NCI-H187 treated with DMSO at 0.1 percent for 48 hours (cell line): ENCODE data around the gene PJA1.

ENCODE experiments used
- DNase-seq: peaks from one replicate; lab custom pipeline; 2025; lab: John Stamatoyannopoulos, UW

The PJA1 gene

GRCh38 chrX:69142788-69143469 is 22.3 kb downstream of the PJA1 start:
- DNase-seq = no peak

DNA sequence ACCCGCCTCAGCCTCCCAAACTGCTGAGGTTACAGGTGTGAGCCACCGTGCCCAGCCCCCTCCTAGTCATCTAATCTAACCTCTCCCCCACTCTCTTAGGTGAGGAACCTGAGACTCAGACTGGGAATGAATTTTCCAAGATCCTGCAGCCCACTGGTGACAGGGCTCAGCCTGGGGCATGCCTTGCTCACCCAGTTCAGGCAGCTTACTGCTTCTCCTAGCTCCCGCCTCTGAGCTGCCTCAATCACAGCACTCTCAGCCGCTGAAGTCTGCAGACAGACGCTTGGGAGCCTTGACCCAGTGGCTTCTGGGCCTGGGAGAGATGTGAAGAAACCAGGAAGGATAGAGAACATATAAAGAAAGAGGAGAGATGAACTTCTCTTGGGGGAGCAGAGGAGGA is 24.4 kb downstream of the PJA1 start:
- DNase-seq = no peak

GRCh38 chrX:69139516-69139915 is 25.7 kb downstream of the PJA1 start:
- DNase-seq = no peak

DNA sequence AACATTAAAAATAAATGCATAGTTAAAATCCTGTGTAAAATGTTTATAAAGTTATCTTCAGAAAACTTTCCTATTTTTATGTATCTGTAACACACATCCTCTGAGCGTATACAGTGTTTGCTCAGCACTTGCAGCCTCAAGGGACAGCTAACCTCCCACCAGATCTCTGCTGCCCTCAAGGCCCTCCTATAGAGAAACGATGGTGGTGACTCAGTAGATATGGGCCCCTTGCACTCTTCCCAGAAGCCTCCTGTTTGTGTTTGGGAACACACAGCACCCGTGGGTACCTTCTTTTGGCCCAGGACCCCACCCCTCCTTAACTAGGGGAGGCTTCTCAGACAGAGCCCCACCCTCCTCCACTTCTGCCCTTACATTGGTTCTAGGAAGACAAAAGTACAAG is 26.7 kb downstream of the PJA1 start:
- DNase-seq = no peak

DNA sequence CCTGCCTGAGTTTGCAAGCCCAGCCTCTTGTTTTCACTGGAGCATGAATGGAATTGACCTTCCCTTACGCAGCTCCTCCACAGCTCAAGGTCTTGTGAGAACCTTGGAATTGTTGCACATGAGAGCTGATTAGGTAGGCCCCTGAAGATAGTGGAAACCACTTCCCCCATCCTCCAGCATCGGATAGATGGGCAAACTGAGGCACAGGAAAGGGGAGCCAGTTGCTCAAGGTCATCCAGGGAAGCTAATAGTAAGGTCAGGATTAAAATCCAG is 27.2 kb downstream of the PJA1 start:
- DNase-seq = no peak

DNA sequence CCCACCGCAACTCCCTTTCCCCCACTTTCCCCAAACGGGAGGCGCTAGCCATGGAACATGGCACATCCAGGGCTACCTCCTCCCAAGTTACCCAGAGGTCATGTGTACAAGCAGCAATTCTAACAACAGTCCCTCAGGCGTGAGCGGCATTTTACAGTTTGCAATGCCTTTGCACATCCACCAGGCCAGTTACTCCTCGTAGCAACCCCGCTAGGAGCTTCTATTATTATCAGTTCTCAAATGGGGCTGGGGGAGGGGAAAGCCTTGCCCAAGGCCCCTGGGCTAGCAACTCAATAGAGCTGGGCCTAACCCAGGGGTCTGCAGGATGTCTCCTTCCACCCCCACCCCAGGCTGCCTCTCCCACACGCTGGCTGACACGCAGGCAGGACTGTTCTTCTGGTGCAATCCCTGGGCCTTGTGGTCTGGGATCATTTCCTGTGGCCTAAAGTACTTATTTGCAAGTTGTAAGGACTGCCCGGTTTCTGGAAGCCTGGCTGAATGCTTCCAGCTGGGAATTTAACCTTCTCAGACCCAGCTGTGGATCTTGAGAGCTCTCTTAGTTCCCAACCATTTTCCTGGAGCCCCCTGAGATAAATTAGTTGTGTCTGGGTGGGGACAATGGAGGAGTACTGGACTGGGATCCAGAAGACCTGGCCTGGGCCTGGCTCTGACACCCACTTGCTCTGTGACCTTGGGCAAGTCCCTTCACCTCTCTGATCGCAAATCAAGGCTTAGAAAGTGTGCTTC is 27.7 kb downstream of the PJA1 start:
- DNase-seq = no peak

DNA sequence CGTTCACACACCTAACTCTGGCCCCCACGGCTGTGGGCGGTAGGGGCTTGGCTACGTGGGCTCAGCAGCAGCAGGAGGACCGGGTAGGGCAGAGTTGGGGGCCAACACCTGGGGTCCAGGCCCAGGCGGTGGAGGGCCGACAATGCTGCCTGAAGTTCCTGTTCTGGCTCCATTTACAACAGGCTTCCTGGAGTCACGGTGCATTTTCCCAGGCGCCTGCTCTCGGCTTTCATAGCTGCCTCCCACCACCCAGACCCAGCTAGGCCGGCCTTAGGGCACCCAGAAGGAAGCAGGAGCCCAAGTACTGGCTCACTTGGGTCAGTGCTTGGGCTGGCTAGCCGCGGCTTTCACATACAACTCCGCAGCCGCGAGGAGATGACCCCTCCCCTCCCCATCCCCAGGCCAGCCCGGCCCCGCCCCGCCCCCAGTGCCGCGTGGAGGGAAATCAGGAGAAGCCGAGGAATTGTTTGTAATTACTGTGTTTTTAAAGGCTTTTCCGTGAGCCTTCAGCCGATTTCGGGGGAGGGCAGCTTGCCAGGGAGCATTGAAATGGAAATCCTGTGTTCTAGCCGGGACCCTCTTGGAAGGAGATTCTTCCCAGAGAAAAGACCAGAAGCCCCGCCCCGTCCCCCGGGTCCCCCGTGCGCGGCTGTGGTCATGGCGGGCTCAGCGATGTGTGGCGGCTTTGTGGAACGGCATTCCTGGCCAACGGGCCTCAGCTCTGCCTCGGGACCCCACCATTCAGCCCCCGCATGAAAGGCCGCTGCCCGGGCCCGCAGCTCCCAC is 28.5 kb downstream of the PJA1 start:
- DNase-seq = no peak

GRCh38 chrX:69133921-69134542 is 31.2 kb downstream of the PJA1 start:
- DNase-seq = no peak

DNA sequence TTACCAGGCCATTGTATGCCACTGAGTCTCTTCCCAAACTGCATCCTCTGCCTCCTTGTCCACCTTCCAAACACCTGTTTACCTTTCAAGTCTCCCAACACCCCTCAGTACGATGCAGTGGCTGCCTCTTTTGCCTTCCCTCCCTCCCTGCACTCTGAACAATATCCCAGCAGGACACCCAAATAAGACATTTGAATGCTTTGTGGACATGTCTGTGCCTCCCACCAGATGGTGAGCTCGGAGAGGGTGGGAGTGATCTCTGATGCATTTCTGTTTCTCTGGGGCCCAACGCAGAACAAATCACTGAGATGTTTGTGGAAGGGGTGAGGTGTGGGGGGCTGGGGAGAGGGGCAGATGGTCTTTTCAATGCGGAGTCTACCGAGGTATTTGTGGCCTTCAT is 33.4 kb downstream of the PJA1 start:
- DNase-seq = no peak

DNA sequence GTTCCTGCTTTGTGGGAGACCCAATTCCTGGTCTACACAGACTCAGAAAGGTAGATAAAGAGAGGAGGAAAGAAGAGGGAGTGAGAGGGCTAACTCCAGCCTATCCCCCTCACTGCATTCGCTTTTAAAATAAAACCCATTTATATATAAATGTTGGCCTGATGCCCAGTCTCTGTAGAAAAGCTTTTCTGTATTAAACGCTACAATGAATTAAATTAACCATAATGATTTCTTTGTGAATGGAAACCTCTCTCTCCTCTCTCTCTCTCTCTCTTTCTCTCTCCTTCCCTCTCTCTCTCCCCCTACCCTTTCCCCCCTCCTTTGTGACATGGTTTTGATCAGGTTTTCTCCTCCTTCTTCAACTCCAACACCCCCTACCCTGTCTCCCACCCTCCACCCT is 34.8 kb downstream of the PJA1 start:
- DNase-seq = no peak

GRCh38 chrX:69128588-69128987 is 36.7 kb downstream of the PJA1 start:
- no peak for DNase-seq

- DNase-seq = no peak
Observed at GRCh38 chrX:69127466-69127865, 37.8 kb downstream of the PJA1 start.

- DNase-seq = no peak
Observed at GRCh38 chrX:69126642-69127041, 38.6 kb downstream of the PJA1 start.

- DNase-seq = no peak
Observed at GRCh38 chrX:69125094-69125493, 40.2 kb downstream of the PJA1 start.

DNA sequence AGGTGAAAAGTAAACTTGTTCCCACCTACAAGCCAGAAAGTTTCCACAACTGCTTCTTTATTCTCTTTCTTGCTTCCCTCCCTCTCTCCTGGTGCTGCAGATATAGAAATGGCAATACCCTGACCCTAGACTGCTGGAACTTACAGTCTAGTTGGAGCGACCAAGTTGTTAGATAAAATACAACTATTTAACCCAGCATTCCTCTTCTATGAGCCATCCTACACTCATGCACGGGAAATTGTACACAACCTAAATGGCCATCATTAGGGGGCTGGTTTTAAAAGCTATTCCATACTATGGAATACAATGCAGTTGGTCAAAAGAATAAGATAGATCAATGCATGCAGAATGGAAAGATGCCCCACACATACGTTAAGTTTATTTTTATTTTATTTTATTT is 41.1 kb downstream of the PJA1 start:
- DNase-seq = no peak

DNA sequence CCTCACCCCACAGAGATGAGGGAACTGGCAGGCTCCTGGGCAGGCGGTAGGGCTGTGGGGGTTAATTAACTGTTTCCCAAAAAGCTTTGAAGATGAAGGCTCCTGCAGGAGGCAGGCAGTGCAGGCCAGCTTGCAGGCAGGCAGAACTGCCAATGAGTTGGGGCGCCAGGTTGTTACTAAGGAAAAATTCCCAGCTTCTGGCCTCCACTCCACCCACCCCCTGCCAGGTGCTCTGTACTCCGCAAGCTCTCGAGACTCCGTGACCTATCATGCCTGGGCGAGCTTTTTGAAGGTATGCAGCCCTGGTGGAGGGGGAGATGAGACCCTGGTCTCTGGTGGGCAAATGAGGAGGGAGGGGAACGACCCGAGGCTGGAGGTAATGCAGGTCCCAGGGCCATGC is 41.8 kb downstream of the PJA1 start:
- DNase-seq = no peak

GRCh38 chrX:69121321-69122000 is 43.8 kb downstream of the PJA1 start:
- no peak for DNase-seq

DNA sequence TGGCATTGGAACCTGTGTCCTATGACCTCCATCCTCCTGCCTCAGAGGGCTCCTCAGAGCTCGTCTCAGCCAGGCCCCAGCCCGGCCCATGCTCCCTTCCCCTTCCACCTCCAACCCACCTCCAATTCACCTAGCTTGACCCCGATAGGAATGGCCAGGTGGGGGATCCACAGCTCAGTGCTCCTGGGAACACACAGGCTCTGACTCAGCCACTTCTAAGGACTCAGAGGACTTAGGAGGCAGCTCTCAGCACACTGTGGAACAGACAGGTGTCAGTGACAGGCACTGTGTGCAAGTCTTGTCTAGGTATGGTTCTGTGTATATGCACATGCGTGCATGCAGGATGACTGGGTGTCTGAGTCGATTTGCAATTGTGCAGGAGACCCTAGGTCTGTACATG is 44.8 kb downstream of the PJA1 start:
- no peak for DNase-seq

GRCh38 chrX:69119122-69119521 is 46.1 kb downstream of the PJA1 start:
- no peak for DNase-seq

DNA sequence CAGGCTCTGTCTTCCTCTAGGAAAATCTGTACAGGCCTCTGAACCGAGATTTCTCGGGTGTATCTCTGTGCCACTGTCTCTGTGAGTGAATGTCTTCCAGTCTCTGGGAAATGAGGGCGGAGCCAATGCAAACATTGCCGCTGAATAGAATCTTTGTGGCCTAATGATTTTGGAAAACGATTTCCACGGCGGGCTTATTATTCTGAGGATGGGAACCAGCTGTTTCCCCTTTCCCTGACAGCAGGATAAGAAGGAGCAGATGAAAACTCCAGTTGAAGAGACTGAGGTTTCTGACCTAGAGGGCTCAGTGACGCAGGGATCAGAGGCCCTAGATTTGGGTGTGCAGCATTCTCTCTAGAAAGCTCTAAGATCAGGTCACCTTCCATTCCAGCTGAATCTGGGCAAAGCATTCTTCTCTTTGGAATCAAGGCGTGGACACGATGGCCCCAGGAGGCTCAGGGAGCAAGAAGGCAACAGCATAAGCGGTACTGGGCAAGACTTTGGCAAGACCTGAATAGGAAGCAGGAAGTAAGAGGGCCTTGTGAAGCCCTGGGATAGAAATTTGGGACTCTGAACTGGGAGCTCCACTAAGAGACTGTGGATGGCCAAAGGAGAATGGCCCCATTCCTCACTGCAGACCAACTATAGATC is 47.3 kb downstream of the PJA1 start:
- DNase-seq = no peak

DNA sequence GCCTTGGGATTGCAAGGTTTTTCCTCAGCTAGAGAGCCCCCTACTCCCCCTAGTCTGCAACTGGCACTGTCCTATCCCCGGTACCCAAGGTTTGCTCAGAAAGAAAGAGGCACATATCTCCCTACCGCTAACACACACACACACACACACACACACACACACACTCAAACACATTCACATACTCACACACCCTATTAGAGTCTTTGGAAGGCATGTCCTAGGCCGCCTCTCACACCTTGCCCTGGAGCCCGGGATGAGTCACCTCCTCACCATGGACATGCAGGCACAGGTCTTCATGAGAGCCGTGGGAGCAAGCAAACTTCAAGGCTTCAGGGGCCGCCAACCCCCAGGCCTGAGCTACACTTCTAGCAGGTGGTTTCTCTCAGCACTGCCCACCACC is 49.2 kb downstream of the PJA1 start:
- no peak for DNase-seq

DNA sequence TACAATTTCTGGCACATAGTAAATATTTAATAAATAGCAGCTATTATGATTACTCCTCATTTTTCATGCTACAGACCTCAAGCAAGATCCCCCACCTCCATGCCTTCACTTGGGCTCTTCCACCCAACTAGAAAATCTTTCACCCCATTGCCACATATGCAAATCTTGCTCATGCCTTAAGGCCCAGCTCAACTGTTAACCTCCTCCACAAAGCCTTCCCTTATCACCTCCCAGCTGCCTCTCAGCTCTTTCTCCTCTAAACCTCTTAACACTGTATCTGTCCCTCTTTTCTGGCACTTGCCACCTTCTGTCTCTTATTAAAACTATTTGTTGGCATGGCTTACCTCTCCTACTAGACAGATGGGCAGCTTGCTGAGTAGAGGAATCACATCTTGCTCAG is 51.5 kb downstream of the PJA1 start:
- no peak for DNase-seq
